Calu3 (cell line): ENCODE measurements around the gene OR11H7. TPM values are rescaled to one million over a fixed set of nuclear protein-coding genes. Genes with fewer than 3 reads are reported as not detected.
"Not testable (repeated sequence)": the region's sequence is repeated elsewhere in the genome, so short reads cannot be mapped to it uniquely, and the experiment has no call there.

Source experiments
- BruUV-seq: library from RNA; stranded (reverse); fragments of 400-500 nt; replicated peaks from 2 replicates; lab custom pipeline; 2021; lab: Mats Ljungman, UMichigan
- CTCF ChIA-PET: fragments of 300-600 bp; sonication (Branson Sonifier 250); formaldehyde crosslinking; loops from one replicate; lab custom pipeline; 2022; ENCODE audit warnings: antibody characterized with exemption; lab: Charles Lee
- DNase-seq: peaks from one replicate; pipeline ENCODE4 v3.0.0; 2022
- H3K27ac Mint-ChIP-seq: one replicate; pipeline ENCODE4 v1.8.0; 2022; ENCODE audit warnings: mixed read lengths; ENCODE audit not compliant: unreplicated experiment
- H3K27me3 Mint-ChIP-seq: one replicate; pipeline ENCODE4 v1.8.0; 2022; ENCODE audit warnings: mixed read lengths; ENCODE audit not compliant: unreplicated experiment
- H3K36me3 Mint-ChIP-seq: one replicate; pipeline ENCODE4 v1.8.0; 2022; ENCODE audit warnings: mild to moderate bottlenecking, moderate library complexity, mixed read lengths; ENCODE audit not compliant: insufficient read depth, unreplicated experiment
- H3K4me1 Mint-ChIP-seq: one replicate; pipeline ENCODE4 v1.8.0; 2022; ENCODE audit warnings: mild to moderate bottlenecking, low read depth, mixed read lengths; ENCODE audit not compliant: unreplicated experiment
- H3K4me3 Mint-ChIP-seq: one replicate; pipeline ENCODE4 v1.8.0; 2022; ENCODE audit warnings: mild to moderate bottlenecking, low read depth, moderate library complexity, mixed read lengths; ENCODE audit not compliant: unreplicated experiment
- H3K9me3 Mint-ChIP-seq: one replicate; pipeline ENCODE4 v1.8.0; 2022; ENCODE audit warnings: low read depth, mixed read lengths; ENCODE audit not compliant: unreplicated experiment
- intact Hi-C: fragments of 100-400 bp; cut with micrococcal nuclease; formaldehyde crosslinking; loops from one replicate; pipeline ENCODE4 v1.10.0; 2022; ENCODE audit not compliant: unreplicated experiment
- total RNA-seq: library from RNA; stranded (reverse); gene quantifications from 2 replicates; pipeline ENCODE4 v1.2.3, GENCODE V29; 2022
- TF ChIP-seq, protein P1 (sequence below): fragments of 200-600 bp; IDR thresholded peaks from one replicate; pipeline ENCODE4 v1.8.0; 2022; ENCODE audit warnings: antibody characterized with exemption; ENCODE audit not compliant: unreplicated experiment

The OR11H7 gene
- total RNA-seq, 1 experiment from 2014 or later: not detected

DNA sequence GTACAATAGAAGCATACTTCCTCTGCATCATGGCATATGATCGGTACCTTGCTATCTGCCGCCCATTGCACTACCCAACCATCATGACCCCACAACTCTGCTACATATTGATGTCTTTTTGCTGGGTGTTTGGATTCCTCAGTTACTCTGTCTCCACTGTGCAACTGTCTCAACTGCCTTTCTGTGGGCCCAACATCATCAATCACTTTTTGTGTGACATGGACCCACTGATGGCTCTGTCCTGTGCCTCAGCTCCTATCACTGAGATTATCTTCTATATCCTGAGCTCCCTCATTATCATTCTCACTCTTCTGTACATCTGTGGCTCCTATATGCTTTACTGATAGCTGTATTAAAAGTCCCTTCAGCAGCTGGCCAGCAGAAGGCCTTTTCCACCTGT lies 19.2 kb upstream of the OR11H7 start:
- intact Hi-C loops: no loop called here
- Mint-ChIP-seq H3K27me3 (no peaks in the 10 kb centered on the region), H3K36me3 (no peaks in the 10 kb centered on the region), H3K4me3 (no peak overlapping the region), H3K9me3 (peaks cover 4% of the 10 kb centered on the region), H3K4me1 (no peaks in the 10 kb centered on the region), H3K27ac (no peak overlapping the region)
- CTCF ChIA-PET: no interaction called here
- no TSS peak for BruUV-seq
- TF ChIP-seq, protein P1, sequence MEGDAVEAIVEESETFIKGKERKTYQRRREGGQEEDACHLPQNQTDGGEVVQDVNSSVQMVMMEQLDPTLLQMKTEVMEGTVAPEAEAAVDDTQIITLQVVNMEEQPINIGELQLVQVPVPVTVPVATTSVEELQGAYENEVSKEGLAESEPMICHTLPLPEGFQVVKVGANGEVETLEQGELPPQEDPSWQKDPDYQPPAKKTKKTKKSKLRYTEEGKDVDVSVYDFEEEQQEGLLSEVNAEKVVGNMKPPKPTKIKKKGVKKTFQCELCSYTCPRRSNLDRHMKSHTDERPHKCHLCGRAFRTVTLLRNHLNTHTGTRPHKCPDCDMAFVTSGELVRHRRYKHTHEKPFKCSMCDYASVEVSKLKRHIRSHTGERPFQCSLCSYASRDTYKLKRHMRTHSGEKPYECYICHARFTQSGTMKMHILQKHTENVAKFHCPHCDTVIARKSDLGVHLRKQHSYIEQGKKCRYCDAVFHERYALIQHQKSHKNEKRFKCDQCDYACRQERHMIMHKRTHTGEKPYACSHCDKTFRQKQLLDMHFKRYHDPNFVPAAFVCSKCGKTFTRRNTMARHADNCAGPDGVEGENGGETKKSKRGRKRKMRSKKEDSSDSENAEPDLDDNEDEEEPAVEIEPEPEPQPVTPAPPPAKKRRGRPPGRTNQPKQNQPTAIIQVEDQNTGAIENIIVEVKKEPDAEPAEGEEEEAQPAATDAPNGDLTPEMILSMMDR: no peak
- no peak for DNase-seq

DNA sequence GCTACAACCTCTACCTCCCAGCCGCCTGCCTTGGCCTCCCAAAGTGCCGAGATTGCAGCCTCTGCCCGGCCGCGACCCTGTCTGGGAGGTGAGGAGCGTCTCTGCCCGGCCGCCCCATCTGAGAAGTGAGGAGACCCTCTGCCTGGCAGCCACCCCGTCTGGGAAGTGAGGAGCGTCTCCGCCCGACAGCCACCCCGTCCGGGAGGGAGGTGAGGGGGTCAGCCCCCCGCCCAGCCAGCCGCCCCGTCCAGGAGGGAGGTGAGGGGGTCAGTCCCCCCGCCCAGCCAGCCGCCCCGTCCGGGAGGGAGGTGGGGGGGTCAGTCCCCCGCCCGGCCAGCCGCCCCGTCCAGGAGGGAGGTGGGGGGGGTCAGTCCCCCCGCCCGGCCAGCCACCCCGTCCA lies 16.4 kb upstream of the OR11H7 start:
- H3K27me3 Mint-ChIP-seq, H3K27ac Mint-ChIP-seq, H3K36me3 Mint-ChIP-seq, intact Hi-C loops, CTCF ChIA-PET, BruUV-seq, H3K9me3 Mint-ChIP-seq, H3K4me3 Mint-ChIP-seq, H3K4me1 Mint-ChIP-seq, DNase-seq: not testable (repeated sequence)

DNA sequence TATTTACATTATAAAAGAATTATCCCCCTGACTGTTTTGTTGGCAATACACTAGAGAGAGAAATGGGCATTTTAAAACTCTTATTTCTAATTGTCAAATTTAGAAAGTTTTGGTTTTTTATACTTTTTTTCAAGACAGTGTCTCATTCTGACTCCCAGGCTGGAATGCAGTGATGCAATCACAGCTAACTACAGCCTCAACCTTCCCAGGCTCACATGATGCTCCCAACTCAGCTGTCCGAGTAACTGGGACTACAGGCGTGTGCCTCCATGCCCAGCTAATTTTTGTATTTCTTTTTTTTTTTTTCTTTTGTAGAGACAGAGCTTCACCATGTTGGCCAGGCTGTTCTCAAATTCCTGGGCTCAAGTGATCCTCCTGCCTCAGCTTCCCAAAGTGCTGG lies 13.6 kb upstream of the OR11H7 start:
- intact Hi-C loops: no loop called here
- Mint-ChIP-seq H3K27ac (no peak overlapping the region), H3K4me1 (no peaks in the 10 kb centered on the region), H3K36me3 (no peaks in the 10 kb centered on the region), H3K27me3 (no peaks in the 10 kb centered on the region), H3K9me3 (no peaks in the 10 kb centered on the region), H3K4me3 (no peak overlapping the region)
- no TSS peak for BruUV-seq
- no peak for DNase-seq
- CTCF ChIA-PET: no interaction called here
- TF ChIP-seq, protein P1: no peak

DNA sequence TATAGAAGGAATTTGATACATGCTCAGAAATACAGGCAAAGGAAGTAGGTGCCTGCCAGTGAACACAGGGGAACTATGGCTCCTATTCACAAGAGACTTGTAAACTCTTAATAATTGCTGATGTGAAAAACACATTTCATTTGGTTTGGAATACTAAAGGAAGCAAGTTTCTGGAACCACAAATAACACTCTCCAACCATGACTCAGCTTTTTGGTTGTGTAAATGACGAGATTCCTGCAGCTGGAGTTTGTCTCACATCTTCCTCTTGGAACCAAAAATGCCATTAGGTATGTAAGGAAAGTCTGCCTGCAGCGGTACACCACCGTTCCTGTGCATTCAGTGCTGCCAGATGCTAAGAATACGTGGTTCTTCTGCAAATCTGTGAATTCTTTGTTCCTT lies 9.7 kb upstream of the OR11H7 start:
- H3K4me3 Mint-ChIP-seq: no peak overlapping the region
- CTCF ChIA-PET: no interaction called here
- no TSS peak for BruUV-seq
- intact Hi-C loops: no loop called here
- no peak overlapping the region for H3K27ac Mint-ChIP-seq
- no peaks in the 10 kb centered on the region for H3K36me3 Mint-ChIP-seq
- no peak for DNase-seq
- TF ChIP-seq, protein P1: no peak
- H3K9me3 Mint-ChIP-seq: no peaks in the 10 kb centered on the region
- H3K27me3 Mint-ChIP-seq: no peaks in the 10 kb centered on the region
- no peaks in the 10 kb centered on the region for H3K4me1 Mint-ChIP-seq

DNA sequence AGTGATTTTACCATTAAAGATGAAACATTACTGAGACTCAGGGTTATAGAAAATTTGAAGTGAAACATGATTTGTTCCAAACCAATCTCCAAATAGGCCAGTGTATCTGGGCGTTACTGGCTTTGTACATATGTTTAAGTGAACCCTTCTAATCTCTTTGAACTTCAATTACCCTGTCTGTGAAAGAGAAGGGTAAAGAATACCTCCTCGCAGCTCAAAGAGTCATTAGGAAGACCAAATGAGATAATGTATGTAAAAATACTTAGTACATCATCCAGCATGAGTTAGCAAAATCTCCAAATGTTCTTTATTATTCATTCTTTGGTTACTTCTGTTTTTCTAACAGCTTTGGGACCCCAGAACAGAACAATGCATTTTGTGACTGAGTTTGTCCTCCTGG lies 5.4 kb upstream of the OR11H7 start, which contains the start of gene OR11H6:
TSS of gene OR11H6 (plus strand) at position 301 of the 400 bp plus-strand sequence. CDS start at position 301, 0 bp downstream.
- Mint-ChIP-seq H3K9me3 (no peaks in the 10 kb centered on the region), H3K4me3 (no peak within 1 kb of the TSS), H3K4me1 (no peaks in the 10 kb centered on the region), H3K27me3 (no peaks in the 10 kb centered on the region), H3K27ac (no peak within 1 kb of the TSS), H3K36me3 (no peaks in the 10 kb centered on the region)
- CTCF ChIA-PET: no interaction called here
- TF ChIP-seq, protein P1: no peak
- DNase-seq: no peak
- intact Hi-C loops: no loop called here
- BruUV-seq: no TSS peak

DNA sequence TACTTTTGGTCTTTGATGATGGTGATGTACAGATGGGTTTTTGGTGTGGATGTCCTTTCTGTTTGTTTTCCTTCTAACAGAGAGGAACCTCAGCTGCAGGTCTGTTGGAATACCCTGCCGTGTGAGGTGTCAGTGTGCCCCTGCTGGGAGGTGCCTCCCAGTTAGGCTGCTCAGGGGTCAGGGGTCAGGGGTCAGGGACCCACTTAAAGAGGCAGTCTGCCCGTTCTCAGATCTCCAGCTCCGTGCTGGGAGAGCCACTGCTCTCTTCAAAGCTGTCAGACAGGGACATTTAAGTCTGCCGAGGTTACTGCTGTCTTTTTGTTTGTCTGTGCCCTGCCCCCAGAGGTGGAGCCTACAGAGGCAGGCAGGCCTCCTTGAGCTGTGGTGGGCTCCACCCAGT lies 6.6 kb downstream of the OR11H7 start:
- BruUV-seq, H3K4me1 Mint-ChIP-seq, H3K36me3 Mint-ChIP-seq, DNase-seq, CTCF ChIA-PET, intact Hi-C loops, H3K4me3 Mint-ChIP-seq, H3K27me3 Mint-ChIP-seq, H3K27ac Mint-ChIP-seq, H3K9me3 Mint-ChIP-seq: not testable (repeated sequence)
